NCI-H146 (cell line): ENCODE results near the gene CEP170B.
"Not testable (repeated sequence)": the region's sequence is repeated elsewhere in the genome, so short reads cannot be mapped to it uniquely, and the experiment has no call there.

Experiments
- DNase-seq: peaks from one replicate; lab custom pipeline; 2025; lab: John Stamatoyannopoulos, UW

Gene CEP170B

DNA sequence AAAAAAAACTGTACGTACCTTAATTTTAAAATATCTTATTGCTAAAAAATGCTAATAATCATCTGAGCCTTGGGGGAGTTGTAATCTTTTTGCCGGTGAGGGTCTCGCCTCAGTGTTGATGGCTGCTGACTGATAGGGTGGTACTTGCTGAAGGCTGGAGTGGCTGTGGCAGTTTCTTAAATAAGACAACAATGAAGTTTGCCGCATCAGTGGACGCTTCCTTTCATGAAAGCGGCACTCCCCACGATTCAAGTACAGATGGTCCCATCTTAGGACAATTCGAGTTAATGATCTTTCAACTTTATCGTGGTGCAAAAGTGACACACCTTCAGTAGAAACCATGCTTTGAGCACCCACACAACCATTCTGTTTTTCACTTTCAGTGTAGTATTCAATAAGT, 52.0 kb downstream of the CEP170B start:
- DNase-seq = no peak

DNA sequence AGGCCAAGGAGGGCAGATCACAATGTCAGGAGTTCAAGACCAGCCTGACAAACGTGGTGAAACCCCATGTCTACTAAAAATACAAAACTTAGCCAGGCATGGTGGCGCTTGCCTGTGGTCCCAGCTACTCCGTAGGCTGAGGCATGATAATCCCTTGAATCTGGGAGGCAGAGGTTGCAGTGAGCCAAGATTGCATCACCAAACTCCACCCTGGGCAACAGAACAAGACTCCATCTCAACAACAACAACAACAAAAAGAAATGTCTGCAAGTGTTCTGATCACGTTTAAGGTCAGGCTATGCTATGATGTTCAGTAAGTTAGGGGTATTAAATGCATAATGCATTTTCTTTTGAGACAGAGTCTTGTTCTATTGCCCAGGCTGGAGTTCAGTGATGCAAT, 52.9 kb downstream of the CEP170B start:
- DNase-seq = no peak

DNA sequence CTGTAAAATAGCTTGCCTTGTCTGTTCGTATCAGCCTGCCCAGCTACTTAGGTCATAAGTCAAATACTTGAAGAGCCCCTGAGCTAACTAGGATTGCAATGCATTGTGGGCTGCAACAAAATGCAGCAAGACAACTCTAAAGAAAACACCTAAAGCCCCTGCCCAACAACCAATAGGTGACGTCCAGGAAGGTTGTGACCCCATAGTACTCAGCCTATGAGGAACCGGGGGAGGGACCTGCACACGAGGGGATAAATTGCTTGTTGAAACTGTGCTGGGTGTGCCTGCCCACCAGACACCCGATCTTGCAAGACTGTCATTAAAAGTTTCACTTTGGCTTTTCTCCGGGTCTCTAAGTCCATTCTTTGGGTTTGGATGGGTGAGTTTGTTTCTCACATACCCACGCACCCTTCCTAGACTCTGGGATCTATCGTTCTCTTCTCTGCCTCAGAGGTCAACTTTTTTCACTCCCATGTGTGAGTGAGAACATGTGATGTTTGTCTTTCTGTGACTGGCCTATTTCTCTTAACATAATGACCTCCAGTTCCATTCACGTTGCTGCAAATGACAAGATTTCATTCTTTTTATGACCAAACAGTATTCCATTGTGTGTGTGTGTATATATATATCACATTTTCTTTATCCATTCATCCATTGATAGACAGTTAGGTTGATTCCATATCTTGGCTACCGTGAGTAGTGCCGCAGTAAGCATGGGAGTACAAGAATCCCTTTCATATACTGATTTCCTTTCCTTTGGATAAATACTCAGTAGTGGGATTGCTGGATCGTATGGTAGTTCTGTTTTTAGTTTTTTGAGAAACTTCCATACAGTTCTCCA, 54.3 kb downstream of the CEP170B start:
- DNase-seq = not testable (repeated sequence)

DNA sequence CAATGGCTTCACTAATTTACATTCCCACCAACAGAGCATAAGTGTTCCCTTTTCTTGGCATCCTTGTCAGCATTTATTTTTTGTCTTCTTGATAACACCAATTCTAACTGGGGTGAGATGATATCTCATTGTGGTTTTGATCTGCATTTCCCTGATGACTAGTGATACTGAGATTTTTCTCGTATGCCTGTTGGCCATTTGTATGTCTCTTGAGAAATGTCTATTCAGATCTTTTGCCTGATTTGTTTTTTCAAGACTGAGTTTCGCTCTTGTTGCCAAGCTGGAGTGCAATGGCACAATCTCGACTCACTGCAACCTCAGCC, 54.9 kb downstream of the CEP170B start:
- no peak for DNase-seq

DNA sequence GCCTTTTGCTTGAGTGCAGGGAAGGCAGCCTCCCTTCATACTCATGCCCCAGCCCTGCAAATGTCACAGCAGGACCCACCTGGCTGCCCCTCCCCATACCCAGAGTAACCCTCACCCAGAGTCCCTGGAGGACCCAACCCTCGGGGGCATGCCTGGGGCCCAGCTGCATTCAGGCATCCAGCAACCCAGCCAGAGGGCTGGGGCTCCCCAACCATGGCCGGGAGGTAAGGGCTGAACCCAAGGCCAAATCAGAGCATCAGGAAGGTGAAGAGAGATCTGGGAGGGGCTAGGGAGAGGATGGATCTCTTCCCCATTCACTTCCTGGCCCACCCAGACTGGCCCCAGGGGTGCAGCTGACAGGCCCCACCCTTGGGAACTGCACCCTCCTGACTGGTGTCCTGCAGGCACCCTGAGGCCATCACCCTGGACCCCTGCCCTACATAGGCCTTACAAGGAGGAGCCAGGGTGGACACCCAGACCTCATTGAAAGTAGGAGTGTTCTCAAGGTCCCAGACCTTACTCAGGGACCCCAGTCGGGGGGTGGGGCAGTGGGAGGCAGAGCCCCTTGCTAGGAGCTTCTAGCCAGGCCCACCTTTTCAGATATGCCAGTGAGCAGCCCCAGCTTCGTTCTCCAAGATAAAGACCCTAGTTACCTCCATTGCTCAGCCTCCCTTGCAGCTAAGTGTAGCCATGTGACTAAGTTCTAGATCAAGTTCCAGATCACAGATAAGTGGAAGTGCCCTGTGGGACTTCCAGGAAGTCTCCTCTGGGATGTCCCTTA, 58.8 kb downstream of the CEP170B start:
- DNase-seq = no peak

DNA sequence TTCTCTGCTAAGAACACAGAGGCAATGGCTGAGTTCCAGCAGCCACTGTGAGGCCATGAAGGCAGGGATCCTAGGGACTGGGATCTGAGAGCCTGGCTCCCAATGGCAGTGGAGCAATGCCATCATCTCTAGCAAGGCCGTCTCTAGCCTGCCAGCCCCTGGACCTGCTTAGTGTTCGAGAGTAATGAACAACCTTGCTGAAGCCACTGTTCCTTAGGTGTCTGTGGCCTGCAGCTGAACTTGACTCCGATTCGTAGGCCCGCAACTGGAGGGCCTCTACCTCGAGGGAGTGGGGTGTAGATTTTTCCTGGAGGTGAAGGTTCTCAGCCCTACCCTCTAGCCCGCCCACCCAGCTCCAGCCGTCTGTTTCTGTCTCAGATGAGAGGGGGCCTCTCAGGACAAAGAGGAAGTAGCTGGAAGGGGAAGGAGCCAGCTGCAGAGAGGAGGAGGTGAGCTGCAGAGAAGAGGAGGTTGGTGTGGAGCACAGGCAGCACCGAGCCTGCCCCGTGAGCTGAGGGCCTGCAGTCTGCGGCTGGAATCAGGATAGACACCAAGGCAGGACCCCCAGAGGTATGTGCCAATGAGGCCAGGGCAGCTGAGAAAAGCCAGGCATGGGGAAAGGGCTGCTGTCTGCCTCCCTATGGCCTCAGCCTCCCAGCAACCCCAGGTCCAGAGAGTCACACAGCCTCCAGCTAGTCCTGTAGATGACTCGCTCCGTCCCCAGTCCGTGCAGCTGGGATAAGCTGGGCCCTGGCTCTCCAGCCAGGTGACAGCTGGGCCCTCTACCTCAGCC, 59.5 kb downstream of the CEP170B start, which contains the start of gene PLD4:
TSS of gene PLD4 (plus strand) at position 459 of the 793 bp plus-strand sequence. CDS start 2,262 bp downstream, outside the sequence.
- no peak for DNase-seq

DNA sequence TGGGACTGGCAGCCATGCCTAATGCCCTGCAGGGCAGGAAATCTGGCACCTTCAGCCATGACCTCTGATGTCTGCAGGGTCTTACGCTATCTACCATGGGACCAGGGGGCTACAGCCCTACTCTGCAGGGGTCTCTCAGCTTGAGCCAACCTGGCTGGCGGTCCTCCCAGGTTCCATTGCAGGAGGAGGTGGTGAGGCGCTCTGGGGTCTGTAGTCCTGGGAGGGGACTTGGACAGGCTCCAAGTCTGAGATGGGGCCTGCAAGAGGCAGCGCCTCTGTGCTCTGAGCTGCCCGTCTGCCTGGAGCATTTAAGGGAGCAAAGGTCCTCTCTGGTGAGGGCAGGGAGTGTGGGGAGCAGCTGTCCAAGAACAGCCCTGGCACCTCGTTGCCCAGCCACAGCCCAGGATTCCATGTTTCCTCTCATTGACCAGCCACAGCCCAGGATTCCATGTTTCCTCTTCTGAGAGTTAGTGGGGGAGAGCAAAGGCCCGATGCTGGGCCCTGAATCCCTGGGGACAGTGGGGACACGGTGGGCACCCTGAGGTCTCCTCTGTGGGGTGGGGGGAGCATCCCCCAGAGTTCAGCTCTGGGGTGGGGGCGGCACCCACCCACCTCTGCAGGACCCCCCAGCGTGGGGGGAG, 60.3 kb downstream of the CEP170B start:
- no peak for DNase-seq

DNA sequence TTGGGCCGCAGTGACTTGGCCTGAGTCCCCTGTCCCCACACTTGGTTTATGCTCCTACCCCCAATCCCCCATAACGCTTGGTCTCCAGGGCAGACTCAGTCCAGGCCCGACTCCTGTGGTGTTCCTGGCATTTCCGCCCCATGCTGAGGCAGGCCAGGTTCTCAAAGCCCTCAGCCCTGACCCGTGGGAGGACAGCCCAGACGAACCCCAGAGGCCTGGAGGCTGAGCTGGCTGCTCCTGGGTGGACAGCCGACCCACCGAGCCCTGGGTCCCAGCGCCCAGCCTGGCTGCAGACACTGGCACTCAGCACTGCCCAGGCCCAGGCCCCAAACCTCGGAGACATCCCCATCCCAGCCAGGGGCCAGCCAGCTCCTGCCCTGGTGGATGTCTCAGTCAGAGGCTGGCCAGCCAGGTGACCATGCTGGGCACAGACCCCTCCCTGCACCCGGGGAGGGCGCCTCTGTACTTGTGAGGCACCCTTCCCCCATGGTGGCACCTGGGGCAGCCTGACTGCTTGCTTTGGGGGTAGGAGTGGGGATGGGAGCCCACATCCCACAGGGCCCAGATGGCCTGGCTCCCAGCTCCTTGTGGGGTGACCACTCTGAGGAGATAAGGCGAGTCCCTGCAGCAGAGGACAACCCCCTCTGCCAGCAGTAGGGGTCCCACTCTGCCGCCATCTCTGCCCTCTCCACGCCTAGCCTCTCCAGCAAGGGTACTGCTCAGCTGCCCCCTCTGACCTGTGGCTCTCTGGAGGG, 61.0 kb downstream of the CEP170B start:
- no peak for DNase-seq

DNA sequence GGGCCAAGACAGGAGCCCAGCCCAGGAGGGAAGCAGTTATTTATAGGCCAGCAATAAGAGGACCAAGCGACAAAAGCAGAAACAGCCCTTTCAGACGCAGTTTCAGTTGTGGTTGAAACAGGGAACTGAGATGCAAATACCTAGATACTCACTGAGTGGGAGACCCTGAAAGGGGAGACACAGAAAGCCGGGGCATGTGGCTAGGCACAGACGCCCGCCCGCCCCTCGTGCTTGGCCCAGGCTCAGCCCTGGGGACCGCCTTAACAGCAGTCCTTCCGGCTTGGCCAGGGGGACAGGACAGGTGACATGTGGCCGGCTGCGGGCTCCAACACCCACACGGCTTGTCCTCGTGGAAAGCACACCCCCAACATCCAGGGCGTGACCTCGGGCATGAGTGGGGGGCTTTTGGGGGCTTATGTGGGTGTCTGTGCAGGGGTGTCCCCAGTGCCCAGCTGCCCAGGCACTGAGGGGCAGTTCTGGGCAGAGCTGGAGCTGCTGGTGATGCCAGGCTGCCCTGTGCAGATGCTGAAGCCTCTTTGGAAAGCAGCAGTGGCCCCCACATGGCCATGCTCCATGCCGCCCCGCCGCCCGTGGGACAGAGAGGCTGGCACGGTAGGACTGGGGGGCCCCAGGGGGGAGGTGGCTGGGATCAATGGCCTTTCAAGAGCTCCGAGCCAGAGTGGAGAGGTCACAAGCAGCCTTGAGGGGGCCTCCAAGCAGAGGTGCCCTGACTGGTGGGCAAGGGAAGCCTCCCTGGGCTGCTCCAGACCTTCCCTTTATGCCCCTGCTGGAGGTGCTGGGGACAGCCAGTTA, 61.8 kb downstream of the CEP170B start:
- no peak for DNase-seq

DNA sequence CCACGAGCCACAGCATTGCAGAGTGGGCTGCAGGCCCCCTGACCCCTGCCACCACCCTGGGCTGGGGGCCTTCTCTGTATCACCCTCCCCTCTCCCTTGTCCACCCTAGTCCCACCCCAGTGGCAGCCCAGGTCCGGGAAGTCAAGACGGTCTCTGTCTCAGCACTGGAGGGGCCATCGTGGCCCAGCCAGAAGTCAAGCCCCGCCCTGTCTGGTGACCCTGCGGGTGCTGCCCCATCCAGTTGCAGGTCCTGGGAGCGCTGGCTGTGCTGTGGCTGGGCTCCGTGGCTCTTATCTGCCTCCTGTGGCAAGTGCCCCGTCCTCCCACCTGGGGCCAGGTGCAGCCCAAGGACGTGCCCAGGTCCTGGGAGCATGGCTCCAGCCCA, 62.4 kb downstream of the CEP170B start:
- DNase-seq = no peak

DNA sequence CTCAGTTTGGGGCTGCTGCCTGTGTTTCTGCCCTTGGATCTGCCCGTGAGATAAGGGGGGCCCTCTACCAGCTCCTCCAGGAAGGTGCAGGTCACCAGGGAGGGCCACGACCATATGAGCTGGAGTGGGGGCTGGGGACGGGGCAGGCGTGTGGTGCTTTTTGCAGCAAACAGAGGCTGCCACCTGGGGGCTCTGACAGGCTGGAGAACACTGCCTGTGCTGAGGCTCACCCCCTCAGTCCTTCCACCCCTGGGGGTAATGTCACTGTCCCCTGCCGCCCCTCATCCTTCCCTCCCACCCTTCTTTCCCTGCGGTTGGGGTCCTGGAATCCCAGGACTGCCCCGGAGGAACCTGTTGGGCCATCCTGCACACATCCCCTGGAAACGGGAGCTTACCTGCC, 62.8 kb downstream of the CEP170B start:
- DNase-seq = no peak

DNA sequence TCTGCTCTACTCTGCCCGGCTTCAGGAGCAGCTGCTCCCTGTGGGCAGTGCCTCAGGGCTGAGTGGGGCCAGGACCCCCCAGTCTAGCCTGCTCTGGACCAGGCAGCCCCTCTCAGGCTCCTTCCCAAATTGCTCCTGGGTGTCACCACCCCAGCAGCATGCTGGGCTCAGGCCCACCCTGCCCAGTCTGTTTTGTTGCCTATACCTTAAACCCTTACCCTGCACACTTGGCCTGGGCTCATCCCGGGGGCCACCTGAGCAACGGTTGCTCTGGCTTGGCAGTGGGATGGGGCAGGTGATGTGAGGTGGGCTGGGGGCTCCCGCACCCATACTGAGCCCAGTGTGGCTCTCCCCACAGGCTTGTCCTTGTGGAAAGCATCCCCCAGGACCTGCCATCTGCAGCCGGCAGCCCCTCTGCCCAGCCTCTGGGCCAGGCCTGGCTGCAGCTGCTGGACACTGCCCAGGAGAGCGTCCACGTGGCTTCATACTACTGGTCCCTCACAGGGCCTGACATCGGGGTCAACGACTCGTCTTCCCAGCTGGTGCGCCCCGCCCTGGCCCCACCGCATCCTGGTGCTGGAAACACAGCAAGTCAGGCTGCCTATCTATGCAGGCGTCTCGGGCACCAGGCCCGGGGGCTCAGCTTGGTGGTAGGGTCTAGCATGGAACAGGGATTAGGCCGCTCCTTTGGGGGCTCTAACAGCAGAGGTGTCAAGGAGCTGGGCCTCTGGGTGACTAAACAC, 63.5 kb downstream of the CEP170B start:
- no peak for DNase-seq

DNA sequence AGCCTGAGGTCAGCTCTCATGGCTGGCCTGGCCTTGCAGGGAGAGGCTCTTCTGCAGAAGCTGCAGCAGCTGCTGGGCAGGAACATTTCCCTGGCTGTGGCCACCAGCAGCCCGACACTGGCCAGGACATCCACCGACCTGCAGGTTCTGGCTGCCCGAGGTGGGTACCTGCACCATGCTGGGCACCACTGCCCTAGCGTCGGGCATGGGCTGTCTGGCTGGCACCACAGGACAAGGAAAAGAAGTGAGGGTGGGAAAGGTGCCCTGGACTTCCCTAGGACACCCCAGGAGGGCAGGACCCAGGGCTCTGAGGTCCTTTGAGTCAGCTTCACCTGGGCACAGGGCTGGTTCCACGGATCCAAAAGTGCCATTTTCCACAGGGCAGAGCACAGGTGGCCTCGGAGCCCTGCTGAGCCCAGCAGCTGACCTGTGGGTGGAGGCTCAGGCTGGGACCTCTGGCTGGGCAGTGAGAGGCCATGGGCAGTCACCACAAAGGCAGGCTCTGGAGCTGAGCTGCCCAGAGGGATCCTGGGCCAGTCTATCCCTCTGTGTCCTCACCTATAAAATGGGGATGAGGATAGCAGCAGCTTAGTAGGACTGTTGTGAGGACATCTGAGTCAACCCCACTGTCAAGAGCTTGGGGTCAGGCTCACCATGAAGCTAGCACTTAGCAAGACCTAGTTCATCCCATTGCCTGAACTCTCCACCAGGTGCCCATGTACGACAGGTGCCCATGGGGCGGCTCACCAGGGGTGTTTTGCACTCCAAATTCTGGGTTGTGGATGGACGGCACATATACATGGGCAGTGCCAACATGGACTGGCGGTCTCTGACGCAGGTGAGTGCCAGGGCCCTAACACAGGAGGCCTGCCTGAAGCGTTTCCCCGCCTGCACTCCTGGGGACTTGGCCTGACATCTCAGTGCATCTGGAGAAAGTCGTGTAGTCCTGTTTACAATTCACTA, 64.5 kb downstream of the CEP170B start:
- DNase-seq = no peak

DNA sequence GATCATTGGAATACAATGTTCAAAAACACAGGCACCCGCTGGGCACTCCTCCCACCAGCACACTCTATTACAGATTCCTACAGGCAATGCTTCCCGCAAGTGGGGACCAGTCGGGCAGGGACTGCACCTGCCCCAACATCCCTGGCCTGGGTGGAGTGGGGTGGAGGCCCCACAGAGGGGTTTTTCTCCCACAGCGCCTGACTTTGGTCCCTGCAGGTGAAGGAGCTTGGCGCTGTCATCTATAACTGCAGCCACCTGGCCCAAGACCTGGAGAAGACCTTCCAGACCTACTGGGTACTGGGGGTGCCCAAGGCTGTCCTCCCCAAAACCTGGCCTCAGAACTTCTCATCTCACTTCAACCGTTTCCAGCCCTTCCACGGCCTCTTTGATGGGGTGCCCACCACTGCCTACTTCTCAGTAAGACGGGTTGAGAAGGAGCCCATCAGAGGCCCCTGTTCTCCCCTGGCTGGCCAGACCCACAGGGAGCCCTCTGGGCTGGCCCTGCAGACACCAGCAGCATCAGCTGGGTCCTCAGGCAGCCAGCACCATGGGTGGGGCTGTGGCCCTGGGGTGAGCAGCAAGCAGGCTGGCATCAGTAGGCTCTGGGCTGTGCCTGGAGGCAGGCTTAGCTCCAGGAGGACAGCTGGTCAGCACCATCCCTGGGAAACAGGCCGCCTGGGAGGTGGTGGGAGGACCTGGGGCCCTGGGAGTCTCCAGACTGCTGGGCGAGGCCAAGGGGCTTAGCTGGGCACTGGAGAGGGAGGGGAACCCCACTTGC, 65.6 kb downstream of the CEP170B start:
- DNase-seq = no peak

DNA sequence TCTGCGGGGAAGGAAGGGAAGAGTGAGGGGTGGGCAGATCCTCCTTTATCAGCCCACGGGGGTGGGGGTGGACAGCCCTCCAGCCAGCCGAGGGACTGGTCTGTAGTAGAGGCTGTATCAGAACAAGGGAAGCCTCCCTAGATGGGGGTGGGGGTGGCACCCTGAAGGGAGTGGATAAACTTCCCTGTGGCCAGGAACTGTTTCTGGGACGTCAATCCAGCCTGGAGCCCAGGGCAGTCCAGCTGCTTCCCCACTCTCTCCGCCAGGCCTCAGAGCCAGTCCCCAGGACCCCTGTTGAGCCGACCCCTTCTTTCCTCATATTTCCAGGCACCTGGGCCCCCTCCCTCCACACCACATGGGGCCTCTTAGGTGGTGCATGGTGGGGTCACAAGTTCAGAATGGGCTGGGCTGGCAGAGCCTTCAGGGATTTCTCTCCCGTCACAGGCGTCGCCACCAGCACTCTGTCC, 66.3 kb downstream of the CEP170B start:
- DNase-seq = no peak

DNA sequence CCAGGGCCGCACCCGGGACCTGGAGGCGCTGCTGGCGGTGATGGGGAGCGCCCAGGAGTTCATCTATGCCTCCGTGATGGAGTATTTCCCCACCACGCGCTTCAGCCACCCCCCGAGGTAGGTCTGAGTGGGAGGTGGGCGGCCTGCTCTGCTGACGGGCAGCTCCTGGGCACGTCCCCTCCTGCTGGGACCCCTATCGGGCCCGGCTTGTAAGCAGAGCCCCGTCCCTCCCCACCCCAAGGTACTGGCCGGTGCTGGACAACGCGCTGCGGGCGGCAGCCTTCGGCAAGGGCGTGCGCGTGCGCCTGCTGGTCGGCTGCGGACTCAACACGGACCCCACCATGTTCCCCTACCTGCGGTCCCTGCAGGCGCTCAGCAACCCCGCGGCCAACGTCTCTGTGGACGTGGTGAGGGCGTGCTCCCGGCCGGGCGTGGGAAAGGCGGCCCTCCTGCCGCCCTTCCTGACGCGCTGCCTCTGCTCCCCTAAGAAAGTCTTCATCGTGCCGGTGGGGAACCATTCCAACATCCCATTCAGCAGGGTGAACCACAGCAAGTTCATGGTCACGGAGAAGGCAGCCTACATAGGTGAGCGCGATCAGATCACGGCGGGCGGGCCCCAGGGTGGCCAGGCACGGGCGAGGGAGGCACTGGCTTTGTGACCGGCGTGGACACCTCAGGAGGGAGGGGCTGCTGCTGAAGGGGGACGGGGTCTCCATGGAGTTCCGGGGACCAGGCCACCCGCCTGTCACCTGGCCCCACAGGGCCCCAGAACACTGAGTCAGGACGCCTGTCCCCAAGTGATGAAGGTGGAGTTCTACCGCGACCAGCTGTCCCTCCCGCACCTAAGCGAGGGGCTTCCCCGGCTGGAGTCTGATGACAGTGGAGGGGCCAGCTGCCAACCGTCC, 67.0 kb downstream of the CEP170B start:
- no peak for DNase-seq
